HepG2 (cell line): ENCODE data around the gene CREB1. TPM values are rescaled to one million over a fixed set of nuclear protein-coding genes. Genes with fewer than 3 reads are reported as not detected.

Experiments used
- ATAC-seq: fragments of 200-7000 bp; cut with Tn5 transposase; 3 replicates; pipeline ENCODE4 v1.9.1; 2020; ENCODE audit warnings: mild to moderate bottlenecking, moderate library complexity
- BruUV-seq: library from RNA; stranded (reverse); fragments of 400-500 nt; replicated peaks from 2 replicates; lab custom pipeline; 2021; lab: Mats Ljungman, UMichigan
- CTCF ChIA-PET: fragments of 300-600 bp; formaldehyde crosslinking; extraction: SDS; loops from one replicate; lab custom pipeline; 2021; ENCODE audit warnings: low total read pairs, inconsistent platforms, low intra/inter-chr PET ratio; lab: Yijun Ruan, JAX
- POLR2A ChIA-PET: fragments of 350-600 bp; sonication (Branson Sonifier 250); formaldehyde crosslinking; loops from one replicate; lab custom pipeline; 2020; ENCODE audit warnings: antibody characterized with exemption, inconsistent platforms; lab: Yijun Ruan, JAX
- DNase-seq: peaks from one replicate; pipeline ENCODE4 v3.0.0-alpha.2; 2015; ENCODE audit warnings: low spot score
- FAIRE-seq: peaks from 3 replicates; lab custom pipeline; 2011; peaks lifted over from hg19 to GRCh38; lab: Jason Lieb, UNC
- H2AFZ ChIP-seq: one replicate; pipeline ENCODE4 v1.6.1; 2011; ENCODE audit warnings: low read length, inconsistent platforms
- H3K27ac ChIP-seq: fragments of 300-600 bp; 3 replicates; pipeline ENCODE4 v1.8.0; 2011; ENCODE audit warnings: mixed run types, mild to moderate bottlenecking, mixed read lengths, low read length, inconsistent platforms; ENCODE audit not compliant: insufficient read depth; ENCODE audit errors: extremely low read length
- H3K27me3 ChIP-seq, 2 experiments: fragments of 200-600 bp in 1 of 2; 2 replicates in 1 of 2; 3 replicates in 1 of 2; pipeline versions ENCODE4 v1.6.0 to v1.8.0; 2011; ENCODE audit warnings: low read length in 2 of 2, mild to moderate bottlenecking in 2 of 2, moderate library complexity in 2 of 2, inconsistent platforms in 1 of 2; ENCODE audit not compliant: insufficient read depth in 2 of 2, control insufficient read depth in 1 of 2
- H3K36me3 ChIP-seq, 2 experiments: fragments of 200-600 bp in 1 of 2; replicated peaks in 1 of 2; 2 replicates in 1 of 2; 3 replicates in 1 of 2; pipeline versions ENCODE4 v1.5.1 to v1.8.0; 2011; ENCODE audit warnings: low read length in 2 of 2, inconsistent platforms in 1 of 2; ENCODE audit not compliant: insufficient read depth in 2 of 2, control insufficient read depth in 1 of 2
- H3K4me1 ChIP-seq: 2 replicates; pipeline ENCODE4 v1.5.1; 2012; ENCODE audit warnings: low read length, inconsistent platforms; ENCODE audit not compliant: insufficient read depth
- H3K4me2 ChIP-seq: 2 replicates; pipeline ENCODE4 v1.6.0; 2011; ENCODE audit warnings: low read depth, low read length, inconsistent platforms
- H3K4me3 ChIP-seq, 3 experiments: fragments of 200-600 bp in 1 of 3; sonication (generic), shearing (Covaris generic) in 1 of 3; replicated peaks in 1 of 3; 2 replicates each; pipeline ENCODE4 v1.5.1; 2011 to 2016; ENCODE audit warnings: low read length in 3 of 3, inconsistent platforms in 2 of 3, low read depth in 2 of 3, mild to moderate bottlenecking in 2 of 3, control low read depth in 1 of 3, mixed read lengths in 1 of 3; ENCODE audit not compliant: insufficient read depth in 1 of 3
- H3K79me2 ChIP-seq: one replicate; pipeline ENCODE4 v1.6.1; 2011; ENCODE audit warnings: low read length, inconsistent platforms; ENCODE audit not compliant: insufficient read depth
- H3K9ac ChIP-seq: 2 replicates; pipeline ENCODE4 v1.6.0; 2011; ENCODE audit warnings: mild to moderate bottlenecking, low read depth, low read length, inconsistent platforms; ENCODE audit not compliant: insufficient read depth
- H3K9me3 ChIP-seq: 2 replicates; pipeline ENCODE4 v1.5.1; 2012; ENCODE audit warnings: mild to moderate bottlenecking, low read length
- H4K20me1 ChIP-seq: 2 replicates; pipeline ENCODE4 v1.6.0; 2011; ENCODE audit warnings: inconsistent platforms, mild to moderate bottlenecking, low read length, moderate library complexity; ENCODE audit not compliant: insufficient read depth
- CSRNP1 ChIP-seq: sonication (generic); formaldehyde crosslinking; IDR thresholded peaks from 2 replicates; pipeline ENCODE4 v1.8.1; 2023; ENCODE audit warnings: mild to moderate bottlenecking, missing genetic modification reagents
- NBN ChIP-seq: fragments of 450-650 bp; conservative IDR thresholded peaks from 2 replicates; pipeline ENCODE4 v1.6.1; 2017
- ZBTB8A ChIP-seq: sonication (generic); formaldehyde crosslinking; IDR thresholded peaks from 2 replicates; pipeline ENCODE4 v1.4.0; 2020; ENCODE audit warnings: mild to moderate bottlenecking, low read depth, missing genetic modification reagents, borderline replicate concordance
- ZNF280B ChIP-seq: sonication (generic); formaldehyde crosslinking; IDR thresholded peaks from 2 replicates; pipeline ENCODE4 v1.5.0; 2020; ENCODE audit warnings: missing genetic modification reagents, mild to moderate bottlenecking, borderline replicate concordance
- ZNF382 ChIP-seq: sonication (generic); formaldehyde crosslinking; IDR thresholded peaks from 2 replicates; pipeline ENCODE4 v1.5.0; 2020; ENCODE audit warnings: missing genetic modification reagents, mild to moderate bottlenecking, borderline replicate concordance
- ZNF841 ChIP-seq: sonication (generic); formaldehyde crosslinking; IDR thresholded peaks from 2 replicates; pipeline ENCODE4 v1.8.1; 2023; ENCODE audit warnings: missing genetic modification reagents, borderline replicate concordance
- WGBS: methylation state at CpG from one replicate; pipeline ENCODE4 v1.1.6; 2017; ENCODE audit warnings: low lambda C conversion rate; 5-methylcytosine and 5-hydroxymethylcytosine counted together
- in situ Hi-C: cut with HindIII; loops from 2 replicates; pipeline ENCODE4 v1.10.0; 2017; ENCODE audit warnings: low pct_unique_long_range_greater_than_20kb; ENCODE audit not compliant: extremely low pct_ligation_motif_present
- intact Hi-C: fragments of 100-400 bp; cut with micrococcal nuclease; formaldehyde crosslinking; loops from one replicate; pipeline ENCODE4 v1.10.0; 2022; ENCODE audit not compliant: unreplicated experiment
- polyA plus RNA-seq, 8 experiments: library from polyadenylated mRNA; depleted of rRNA in 3 of 8; stranded (reverse) in 7 of 8; unstranded in 1 of 8; fragments of >200 nt; fragmentation: Illumina TruSeq in 4 of 8; extraction: Trizol in 4 of 8; gene quantifications; 2 replicates each; pipeline versions ENCODE4 v1.2.1 to v1.2.3, GENCODE V29; 2011 to 2016; ENCODE audit warnings: low read depth in 4 of 8, missing spikeins in 1 of 8, mixed read lengths in 1 of 8; ENCODE audit not compliant: insufficient read depth in 1 of 8
- total RNA-seq, 5 experiments: library from RNA; depleted of rRNA; stranded (reverse); fragments of >200 nt; fragmentation: Illumina TruSeq; extraction: Trizol; gene quantifications; 2 replicates each; pipeline ENCODE4 v1.2.3, GENCODE V29; 2016; ENCODE audit warnings: low read depth in 1 of 5

The CREB1 gene
- total and polyA plus RNA-seq, 2 of the 13 experiments (the other 11 are each of a cell fraction or from before 2014, with no cell fraction given) = 51.8 to 51.9 TPM

GRCh38 chr2:207512356-207512755 lies 17.4 kb upstream of the CREB1 start:
- no peak overlapping the region for H3K4me2 ChIP-seq
- no peak for FAIRE-seq

GRCh38 chr2:207513551-207514257 lies 16.1 kb upstream of the CREB1 start:
- no peaks in the 10 kb centered on the region for H3K4me1 ChIP-seq
- FAIRE-seq (no peak), DNase-seq (no peak), ATAC-seq (no peak)
- in situ Hi-C loops = no loop called here
- H3K9me3 ChIP-seq = no peaks in the 10 kb centered on the region
- no TSS peak for BruUV-seq
- H3K79me2 ChIP-seq = no peaks in the 10 kb centered on the region
- H3K4me3 ChIP-seq = no peak overlapping the region
- 39% methylated on average over 7 of the region's 7 CpGs for WGBS
- no peaks in the 10 kb centered on the region for H3K27me3 ChIP-seq
- H3K27ac ChIP-seq = no peak overlapping the region
- CTCF ChIA-PET = no interaction called here
- intact Hi-C loops = no loop called here
- no peak overlapping the region for H3K9ac ChIP-seq
- H3K4me2 ChIP-seq = no peak overlapping the region
- H4K20me1 ChIP-seq = no peaks in the 10 kb centered on the region
- POLR2A ChIA-PET = no interaction called here
- H2AFZ ChIP-seq = no peak overlapping the region
- H3K36me3 ChIP-seq = no peaks in the 10 kb centered on the region
- TF ChIP-seq ZNF382 (CRISPR knock-in tag) (no peak), ZNF280B (CRISPR knock-in tag) (no peak), NBN (no peak), ZNF841 (CRISPR knock-in tag) (no peak)

More at GRCh38 chr2:207512356-207512755, 17.4 kb upstream of the CREB1 start:
- H3K9ac ChIP-seq = no peak overlapping the region
- in situ Hi-C loops (no loop called here), intact Hi-C loops (no loop called here)
- no peaks in the 10 kb centered on the region for H3K9me3 ChIP-seq
- WGBS = 12% methylated on average over 3 of the region's 3 CpGs
- H2AFZ ChIP-seq = no peak overlapping the region
- no peak overlapping the region for H3K4me3 ChIP-seq
- H3K27me3 ChIP-seq = no peaks in the 10 kb centered on the region
- no peaks in the 10 kb centered on the region for H4K20me1 ChIP-seq
- TF ChIP-seq ZBTB8A (no peak), CSRNP1 (CRISPR knock-in tag) (no peak)
- no peak overlapping the region for H3K27ac ChIP-seq
- no peaks in the 10 kb centered on the region for H3K79me2 ChIP-seq
- no peak for ATAC-seq
- BruUV-seq = no TSS peak
- H3K4me1 ChIP-seq = no peaks in the 10 kb centered on the region
- H3K36me3 ChIP-seq = no peaks in the 10 kb centered on the region
- CTCF ChIA-PET = no interaction called here
- no peak for DNase-seq
- POLR2A ChIA-PET = no interaction called here
